ENCODE data around the gene ELL. TPM values are rescaled to one million over a fixed set of nuclear protein-coding genes. Genes with fewer than 3 reads are reported as not detected.

The ELL gene
- total and polyA plus RNA-seq, 9 of the 15 experiments (the other 6 are each of a cell fraction or from before 2014, with no cell fraction given): 0.24 to 22.5 (median 4.1) TPM

- BruUV-seq (replicated peaks): no TSS peak
- FAIRE-seq: no peak
These were observed 14.6 kb upstream of the ELL start for GRCh38 chr19:18536475-18536874.

GRCh38 chr19:18533058-18533457, 11.2 kb upstream of the ELL start:
- 87% methylated on average over 4 of the region's 4 CpGs for WGBS (ENCODE audit: insufficient coverage, low coverage, missing lambda C conversion rate)
- TF ChIP-seq TEAD2 (tag; IDR thresholded peaks at IDR 0.05): no peak
- peak; percentile 22 for TF ChIP-seq RBM25 (IDR thresholded peaks at IDR 0.05; ENCODE audit: low read depth, low read length, severe bottlenecking)
- TF ChIP-seq ZNF592 (IDR thresholded peaks at IDR 0.05): no peak

More at GRCh38 chr19:18536475-18536874, 14.6 kb upstream of the ELL start:
- H3K9me3 ChIP-seq (replicated peaks; ENCODE audit: control insufficient read depth, insufficient read depth, low read depth, low read length): no peaks in the 10 kb centered on the region
- in situ Hi-C loops (cut with MboI) (no loop called here), intact Hi-C loops (cut with micrococcal nuclease) (no loop called here)
- ATAC-seq (no peak), DNase-seq (ENCODE audit: extremely low read depth in 1 of 4, low spot score in 3 of 4) (peak in 1 of 4 experiments; percentile 4)
- H3K36me3 ChIP-seq (ENCODE audit: control insufficient read depth, insufficient read depth, low read length): peaks cover 75% of the 10 kb centered on the region
- no peak overlapping the region for H3K4me2 ChIP-seq (ENCODE audit: insufficient read depth, low read length)
- H3K79me2 ChIP-seq (ENCODE audit: control insufficient read depth, insufficient read depth, low read length): peaks cover 5% of the 10 kb centered on the region
- peak overlapping the region in 1 of 2 experiments; percentile 43; a peak in 1 of 4 replicates for H3K9ac ChIP-seq (ENCODE audit: insufficient read depth in 1 of 2, low read depth in 2 of 2, low read length in 2 of 2)
- ChIA-PET CTCF (ENCODE audit: low intra/inter-chr PET ratio) (no interaction called here), POLR2A (interaction anchor here (0.6 kb wide), 1 partner anchor 97 kb away, joined by 3 read pairs; no protein-coding TSS in a partner anchor)
- no peaks in the 10 kb centered on the region for H3K27me3 ChIP-seq (ENCODE audit: control insufficient read depth in 2 of 2, insufficient read depth in 2 of 2, low read length in 2 of 2)
- H3K4me3 ChIP-seq: no peak overlapping the region
- WGBS (ENCODE audit: insufficient coverage, low coverage, missing lambda C conversion rate): 88% methylated on average over 10 of the region's 10 CpGs
- no peak overlapping the region for H3K27ac ChIP-seq (ENCODE audit: extremely low read depth, low read depth, low read length)
- H3K9me1 ChIP-seq (ENCODE audit: control insufficient read depth, insufficient read depth, low read length): no peaks in the 10 kb centered on the region
- H2AFZ ChIP-seq (ENCODE audit: low read depth, low read length): no peak overlapping the region
- H4K20me1 ChIP-seq (replicated peaks; ENCODE audit: control insufficient read depth, insufficient read depth, low read length): no peaks in the 10 kb centered on the region
- H3K4me1 ChIP-seq (replicated peaks in 1 of 2; ENCODE audit: control insufficient read depth in 2 of 2, insufficient read depth in 2 of 2, low read length in 2 of 2): peaks cover 0 to 30% of the 10 kb centered on the region in 2 experiments; a peak in 2 of 5 replicates
- TF ChIP-seq CREB3 (tag; conservative IDR thresholded peaks at IDR 0.05; ENCODE audit: low read depth) (no peak), ZKSCAN1 (IDR thresholded peaks at IDR 0.05; ENCODE audit: low read depth, low read length) (peak; percentile 31; the same call in 1 of the 2 replicates), SP1 (CRISPR knock-in tag; IDR thresholded peaks at IDR 0.05) (no peak)

More at GRCh38 chr19:18533058-18533457, 11.2 kb upstream of the ELL start:
- FAIRE-seq (no peak), DNase-seq (ENCODE audit: extremely low read depth in 1 of 4, low spot score in 3 of 4) (peak in 2 of 4 experiments; percentile 14 to 19), ATAC-seq (no peak)
- Histone ChIP-seq H3K79me2 (ENCODE audit: control insufficient read depth, insufficient read depth, low read length) (no peaks in the 10 kb centered on the region), H3K27ac (ENCODE audit: extremely low read depth, low read depth, low read length) (no peak overlapping the region), H3K9me1 (ENCODE audit: control insufficient read depth, insufficient read depth, low read length) (no peaks in the 10 kb centered on the region), H2AFZ (ENCODE audit: low read depth, low read length) (no peak overlapping the region), H3K4me3 (no peak overlapping the region), H3K4me2 (ENCODE audit: insufficient read depth, low read length) (no peak overlapping the region), H4K20me1 (replicated peaks; ENCODE audit: control insufficient read depth, insufficient read depth, low read length) (no peaks in the 10 kb centered on the region), H3K27me3 (ENCODE audit: control insufficient read depth in 2 of 2, insufficient read depth in 2 of 2, low read length in 2 of 2) (no peaks in the 10 kb centered on the region), H3K36me3 (ENCODE audit: control insufficient read depth, insufficient read depth, low read length) (peaks cover 50% of the 10 kb centered on the region; the same call in 2 of the 3 replicates), H3K9me3 (replicated peaks; ENCODE audit: control insufficient read depth, insufficient read depth, low read depth, low read length) (no peaks in the 10 kb centered on the region), H3K4me1 (replicated peaks in 1 of 2; ENCODE audit: control insufficient read depth in 2 of 2, insufficient read depth in 2 of 2, low read length in 2 of 2) (peaks cover 0 to 18% of the 10 kb centered on the region in 2 experiments; a peak in 2 of 5 replicates), H3K9ac (ENCODE audit: insufficient read depth in 1 of 2, low read depth in 2 of 2, low read length in 2 of 2) (no peak overlapping the region)
- ChIA-PET POLR2A (interaction anchor here (0.6 to 0.9 kb wide), 3 partner anchors 22 to 60 kb away, joined by 3 to 4 read pairs (median 3); no protein-coding TSS in a partner anchor), CTCF (ENCODE audit: low intra/inter-chr PET ratio) (no interaction called here)
- no TSS peak for BruUV-seq (replicated peaks)
- intact Hi-C loops (cut with micrococcal nuclease): no loop called here
- in situ Hi-C loops (cut with MboI): no loop called here
